ENCODE results near the gene LHB.
"Not testable (repeated sequence)": the region's sequence is repeated elsewhere in the genome, so short reads cannot be mapped to it uniquely, and the experiment has no call there.

DNA sequence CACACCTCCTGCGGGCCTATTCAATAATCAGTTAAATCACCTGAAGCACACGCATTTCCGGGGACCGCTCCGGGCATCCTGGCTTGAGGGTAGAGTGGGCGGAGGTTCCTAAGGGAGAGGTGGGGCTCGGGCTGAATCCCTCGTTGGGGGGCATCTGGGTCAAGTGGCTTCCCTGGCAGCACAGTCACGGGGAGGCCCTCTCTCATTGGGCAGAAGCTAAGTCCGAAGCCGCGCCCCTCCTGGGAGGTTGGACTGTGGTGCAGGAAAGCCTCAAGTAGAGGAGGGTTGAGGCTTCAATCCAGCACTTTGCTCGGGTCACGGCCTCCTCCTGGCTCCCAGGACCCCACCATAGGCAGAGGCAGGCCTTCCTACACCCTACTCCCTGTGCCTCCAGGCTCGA is 26.7 kb upstream of the LHB start, which contains the start of gene CGB5:
- TF ChIP-seq, protein P1, sequence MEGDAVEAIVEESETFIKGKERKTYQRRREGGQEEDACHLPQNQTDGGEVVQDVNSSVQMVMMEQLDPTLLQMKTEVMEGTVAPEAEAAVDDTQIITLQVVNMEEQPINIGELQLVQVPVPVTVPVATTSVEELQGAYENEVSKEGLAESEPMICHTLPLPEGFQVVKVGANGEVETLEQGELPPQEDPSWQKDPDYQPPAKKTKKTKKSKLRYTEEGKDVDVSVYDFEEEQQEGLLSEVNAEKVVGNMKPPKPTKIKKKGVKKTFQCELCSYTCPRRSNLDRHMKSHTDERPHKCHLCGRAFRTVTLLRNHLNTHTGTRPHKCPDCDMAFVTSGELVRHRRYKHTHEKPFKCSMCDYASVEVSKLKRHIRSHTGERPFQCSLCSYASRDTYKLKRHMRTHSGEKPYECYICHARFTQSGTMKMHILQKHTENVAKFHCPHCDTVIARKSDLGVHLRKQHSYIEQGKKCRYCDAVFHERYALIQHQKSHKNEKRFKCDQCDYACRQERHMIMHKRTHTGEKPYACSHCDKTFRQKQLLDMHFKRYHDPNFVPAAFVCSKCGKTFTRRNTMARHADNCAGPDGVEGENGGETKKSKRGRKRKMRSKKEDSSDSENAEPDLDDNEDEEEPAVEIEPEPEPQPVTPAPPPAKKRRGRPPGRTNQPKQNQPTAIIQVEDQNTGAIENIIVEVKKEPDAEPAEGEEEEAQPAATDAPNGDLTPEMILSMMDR (IDR thresholded peaks at IDR 0.05; ENCODE audit: extremely low read depth in 1 of 2, insufficient read depth in 1 of 2, low read depth in 1 of 2, low read length in 2 of 2) = not testable (repeated sequence)
- TF ChIP-seq POLR2AphosphoS5 (IDR thresholded peaks at IDR 0.05; ENCODE audit: insufficient read depth, low read depth, low read length); EZH2 (IDR thresholded peaks at IDR 0.05; ENCODE audit: borderline replicate concordance, low read depth, low read length, severe bottlenecking); POLR2A (IDR thresholded peaks at IDR 0.05; ENCODE audit: low read depth, low read length); JUN (IDR thresholded peaks at IDR 0.05; ENCODE audit: borderline replicate concordance, insufficient read depth, insufficient read length, low read depth); GATA2 (IDR thresholded peaks at IDR 0.05; ENCODE audit: insufficient read depth, insufficient read length, low read depth, low read length): not testable (repeated sequence)
- TF ChIP-seq, protein P2, sequence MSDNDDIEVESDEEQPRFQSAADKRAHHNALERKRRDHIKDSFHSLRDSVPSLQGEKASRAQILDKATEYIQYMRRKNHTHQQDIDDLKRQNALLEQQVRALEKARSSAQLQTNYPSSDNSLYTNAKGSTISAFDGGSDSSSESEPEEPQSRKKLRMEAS (IDR thresholded peaks at IDR 0.05; ENCODE audit: insufficient read depth, insufficient read length) = not testable (repeated sequence)
